K562 (cell line): ENCODE measurements around the gene GIGYF1. TPM values are rescaled to one million over a fixed set of nuclear protein-coding genes. Genes with fewer than 3 reads are reported as not detected.

Experiments
- ADNP ChIP-seq: fragments of 200-800 bp; sonication (Bioruptor generic); IDR thresholded peaks from 2 replicates; pipeline ENCODE4 v1.6.1; 2016; ENCODE audit warnings: missing genetic modification characterization, missing compliant biosample characterization
- CREB1 ChIP-seq, 2 experiments: sonication (generic) in 1 of 2; formaldehyde crosslinking in 1 of 2; IDR thresholded peaks; 2 replicates each; pipeline versions ENCODE4 v1.6.1 to v1.8.0; 2012 to 2022; ENCODE audit warnings: inconsistent platforms in 1 of 2, mild to moderate bottlenecking in 1 of 2, missing genetic modification reagents in 1 of 2, moderate library complexity in 1 of 2
- ELF2 ChIP-seq: fragments of 250-450 bp; sonication (Bioruptor Pico); IDR thresholded peaks from 2 replicates; pipeline ENCODE4 v1.5.0; 2021; ENCODE audit warnings: mild to moderate bottlenecking
- ELK1 ChIP-seq: sonication (generic); formaldehyde crosslinking; IDR thresholded peaks from 2 replicates; pipeline ENCODE4 v1.8.1; 2022; ENCODE audit warnings: missing genetic modification reagents
- KAT2B ChIP-seq: IDR thresholded peaks from one replicate; pipeline ENCODE4 v1.6.1; 2012; ENCODE audit warnings: low read depth, mild to moderate bottlenecking, control low read depth, inconsistent platforms, low read length, moderate library complexity
- MTA1 ChIP-seq: fragments of 450-650 bp; IDR thresholded peaks from 2 replicates; pipeline ENCODE4 v1.6.1; 2017; ENCODE audit warnings: borderline replicate concordance
- MTA2 ChIP-seq: fragments of 450-650 bp; IDR thresholded peaks from 2 replicates; pipeline ENCODE4 v1.6.1; 2016; ENCODE audit warnings: low read depth
- SNIP1 ChIP-seq: fragments of 450-650 bp; IDR thresholded peaks from 2 replicates; pipeline ENCODE4 v1.7.1; 2017; ENCODE audit warnings: low read depth, mild to moderate bottlenecking
- TSHZ1 ChIP-seq: fragments of 250-450 bp; sonication (Bioruptor Pico); IDR thresholded peaks from 2 replicates; pipeline ENCODE4 v1.4.0; 2020; ENCODE audit warnings: mild to moderate bottlenecking, moderate library complexity
- ZNF507 ChIP-seq: conservative IDR thresholded peaks from 2 replicates; pipeline ENCODE4 v1.6.1; 2017; ENCODE audit warnings: missing genetic modification characterization, missing compliant biosample characterization
- polyA plus RNA-seq, 8 experiments: library from polyadenylated mRNA; depleted of rRNA in 4 of 8; stranded (reverse) in 5 of 8; unstranded in 3 of 8; fragments of >200 nt; fragmentation: Nextera tagmentation in 2 of 8; fragmentation: Illumina TruSeq in 1 of 8; extraction: Ambion mirVana in 2 of 8; extraction: Trizol in 1 of 8; gene quantifications; 2 replicates each; pipeline versions ENCODE4 v1.2.1 to v1.2.3, GENCODE V29; 2011 to 2014; ENCODE audit warnings: inconsistent platforms in 1 of 8, missing spikeins in 1 of 8
- total RNA-seq, 7 experiments: library from RNA; depleted of rRNA in 6 of 7; stranded (reverse); fragments of >200 nt in 6 of 7; fragmentation: Illumina TruSeq in 2 of 7; extraction: Trizol in 2 of 7; gene quantifications; 2 replicates each; pipeline versions ENCODE4 v1.2.1 to v1.2.3, GENCODE V29; 2011 to 2021; ENCODE audit warnings: low replicate concordance in 1 of 7
- TF ChIP-seq, protein P1 (sequence below): sonication (generic); formaldehyde crosslinking; IDR thresholded peaks from 2 replicates; pipeline ENCODE4 v1.8.0; 2023; ENCODE audit warnings: mild to moderate bottlenecking, missing genetic modification reagents
- TF ChIP-seq, protein P2 (sequence below): fragments of 250-450 bp; sonication (Bioruptor Pico); IDR thresholded peaks from 2 replicates; pipeline ENCODE4 v1.5.0; 2021
- TF ChIP-seq, protein P3 (sequence below): sonication (generic); formaldehyde crosslinking; IDR thresholded peaks from 2 replicates; pipeline ENCODE4 v1.8.0; 2022; ENCODE audit warnings: mild to moderate bottlenecking, low read depth, missing genetic modification reagents

GIGYF1 gene
- total and polyA plus RNA-seq, 9 of the 15 experiments (the other 6 are each of a cell fraction or from before 2014, with no cell fraction given): 0.56 to 76.2 (median 16.8) TPM

DNA sequence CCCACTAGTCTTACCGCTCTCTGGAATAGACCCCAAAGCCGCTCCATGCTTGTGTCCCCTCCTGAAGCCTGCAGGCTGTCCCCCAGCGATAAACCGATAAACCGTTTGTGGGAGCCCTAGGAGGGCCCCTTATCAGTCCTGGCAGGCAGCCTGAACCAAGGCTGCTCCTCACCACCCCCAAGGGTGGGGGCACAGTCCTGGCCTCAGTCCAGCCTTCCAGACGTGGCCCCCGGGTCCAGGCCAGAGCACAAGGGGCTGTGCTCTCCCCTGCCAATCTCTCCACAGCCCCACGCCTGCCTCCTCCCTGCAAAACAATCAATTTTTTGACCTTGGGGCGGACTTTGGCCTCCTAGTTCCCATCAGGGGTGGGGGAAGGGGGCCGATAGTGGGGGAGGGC, 52.6 kb downstream of the GIGYF1 start, which contains the start of gene TFR2 (continued):
- TF ChIP-seq, protein P1, sequence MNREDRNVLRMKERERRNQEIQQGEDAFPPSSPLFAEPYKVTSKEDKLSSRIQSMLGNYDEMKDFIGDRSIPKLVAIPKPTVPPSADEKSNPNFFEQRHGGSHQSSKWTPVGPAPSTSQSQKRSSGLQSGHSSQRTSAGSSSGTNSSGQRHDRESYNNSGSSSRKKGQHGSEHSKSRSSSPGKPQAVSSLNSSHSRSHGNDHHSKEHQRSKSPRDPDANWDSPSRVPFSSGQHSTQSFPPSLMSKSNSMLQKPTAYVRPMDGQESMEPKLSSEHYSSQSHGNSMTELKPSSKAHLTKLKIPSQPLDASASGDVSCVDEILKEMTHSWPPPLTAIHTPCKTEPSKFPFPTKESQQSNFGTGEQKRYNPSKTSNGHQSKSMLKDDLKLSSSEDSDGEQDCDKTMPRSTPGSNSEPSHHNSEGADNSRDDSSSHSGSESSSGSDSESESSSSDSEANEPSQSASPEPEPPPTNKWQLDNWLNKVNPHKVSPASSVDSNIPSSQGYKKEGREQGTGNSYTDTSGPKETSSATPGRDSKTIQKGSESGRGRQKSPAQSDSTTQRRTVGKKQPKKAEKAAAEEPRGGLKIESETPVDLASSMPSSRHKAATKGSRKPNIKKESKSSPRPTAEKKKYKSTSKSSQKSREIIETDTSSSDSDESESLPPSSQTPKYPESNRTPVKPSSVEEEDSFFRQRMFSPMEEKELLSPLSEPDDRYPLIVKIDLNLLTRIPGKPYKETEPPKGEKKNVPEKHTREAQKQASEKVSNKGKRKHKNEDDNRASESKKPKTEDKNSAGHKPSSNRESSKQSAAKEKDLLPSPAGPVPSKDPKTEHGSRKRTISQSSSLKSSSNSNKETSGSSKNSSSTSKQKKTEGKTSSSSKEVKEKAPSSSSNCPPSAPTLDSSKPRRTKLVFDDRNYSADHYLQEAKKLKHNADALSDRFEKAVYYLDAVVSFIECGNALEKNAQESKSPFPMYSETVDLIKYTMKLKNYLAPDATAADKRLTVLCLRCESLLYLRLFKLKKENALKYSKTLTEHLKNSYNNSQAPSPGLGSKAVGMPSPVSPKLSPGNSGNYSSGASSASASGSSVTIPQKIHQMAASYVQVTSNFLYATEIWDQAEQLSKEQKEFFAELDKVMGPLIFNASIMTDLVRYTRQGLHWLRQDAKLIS: no peak
- TF ChIP-seq ELF2 (CRISPR knock-in tag): no peak
- peak; percentile 54; the same call in 1 of the 2 replicates for TF ChIP-seq CREB1 (IDR thresholded peaks at IDR 0.05)
- no peak for TF ChIP-seq CREB1 (CRISPR knock-in tag; IDR thresholded peaks at IDR 0.05)
- no peak for TF ChIP-seq KAT2B
- peak; percentile 61 for TF ChIP-seq MTA1
- no peak for TF ChIP-seq ELK1 (CRISPR knock-in tag)
- TF ChIP-seq TSHZ1 (CRISPR knock-in tag): no peak
- no peak for TF ChIP-seq ADNP (tag)
- no peak for TF ChIP-seq ZNF507 (tag)
- TF ChIP-seq, protein P2, sequence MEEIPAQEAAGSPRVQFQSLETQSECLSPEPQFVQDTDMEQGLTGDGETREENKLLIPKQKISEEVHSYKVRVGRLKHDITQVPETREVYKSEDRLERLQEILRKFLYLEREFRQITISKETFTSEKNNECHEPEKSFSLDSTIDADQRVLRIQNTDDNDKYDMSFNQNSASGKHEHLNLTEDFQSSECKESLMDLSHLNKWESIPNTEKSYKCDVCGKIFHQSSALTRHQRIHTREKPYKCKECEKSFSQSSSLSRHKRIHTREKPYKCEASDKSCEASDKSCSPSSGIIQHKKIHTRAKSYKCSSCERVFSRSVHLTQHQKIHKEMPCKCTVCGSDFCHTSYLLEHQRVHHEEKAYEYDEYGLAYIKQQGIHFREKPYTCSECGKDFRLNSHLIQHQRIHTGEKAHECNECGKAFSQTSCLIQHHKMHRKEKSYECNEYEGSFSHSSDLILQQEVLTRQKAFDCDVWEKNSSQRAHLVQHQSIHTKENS (CRISPR knock-in tag): no peak
- peak; percentile 96 for TF ChIP-seq MTA2
- TF ChIP-seq, protein P3, sequence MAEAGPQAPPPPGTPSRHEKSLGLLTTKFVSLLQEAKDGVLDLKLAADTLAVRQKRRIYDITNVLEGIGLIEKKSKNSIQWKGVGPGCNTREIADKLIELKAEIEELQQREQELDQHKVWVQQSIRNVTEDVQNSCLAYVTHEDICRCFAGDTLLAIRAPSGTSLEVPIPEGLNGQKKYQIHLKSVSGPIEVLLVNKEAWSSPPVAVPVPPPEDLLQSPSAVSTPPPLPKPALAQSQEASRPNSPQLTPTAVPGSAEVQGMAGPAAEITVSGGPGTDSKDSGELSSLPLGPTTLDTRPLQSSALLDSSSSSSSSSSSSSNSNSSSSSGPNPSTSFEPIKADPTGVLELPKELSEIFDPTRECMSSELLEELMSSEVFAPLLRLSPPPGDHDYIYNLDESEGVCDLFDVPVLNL: no peak
- no peak for TF ChIP-seq SNIP1
